ENCODE results near the gene BPNT1. TPM values are rescaled to one million over a fixed set of nuclear protein-coding genes. Genes with fewer than 3 reads are reported as not detected.

BPNT1 gene, protein sequence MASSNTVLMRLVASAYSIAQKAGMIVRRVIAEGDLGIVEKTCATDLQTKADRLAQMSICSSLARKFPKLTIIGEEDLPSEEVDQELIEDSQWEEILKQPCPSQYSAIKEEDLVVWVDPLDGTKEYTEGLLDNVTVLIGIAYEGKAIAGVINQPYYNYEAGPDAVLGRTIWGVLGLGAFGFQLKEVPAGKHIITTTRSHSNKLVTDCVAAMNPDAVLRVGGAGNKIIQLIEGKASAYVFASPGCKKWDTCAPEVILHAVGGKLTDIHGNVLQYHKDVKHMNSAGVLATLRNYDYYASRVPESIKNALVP
- 18.1 and 34.7 TPM in 2 replicates for total RNA-seq

DNA sequence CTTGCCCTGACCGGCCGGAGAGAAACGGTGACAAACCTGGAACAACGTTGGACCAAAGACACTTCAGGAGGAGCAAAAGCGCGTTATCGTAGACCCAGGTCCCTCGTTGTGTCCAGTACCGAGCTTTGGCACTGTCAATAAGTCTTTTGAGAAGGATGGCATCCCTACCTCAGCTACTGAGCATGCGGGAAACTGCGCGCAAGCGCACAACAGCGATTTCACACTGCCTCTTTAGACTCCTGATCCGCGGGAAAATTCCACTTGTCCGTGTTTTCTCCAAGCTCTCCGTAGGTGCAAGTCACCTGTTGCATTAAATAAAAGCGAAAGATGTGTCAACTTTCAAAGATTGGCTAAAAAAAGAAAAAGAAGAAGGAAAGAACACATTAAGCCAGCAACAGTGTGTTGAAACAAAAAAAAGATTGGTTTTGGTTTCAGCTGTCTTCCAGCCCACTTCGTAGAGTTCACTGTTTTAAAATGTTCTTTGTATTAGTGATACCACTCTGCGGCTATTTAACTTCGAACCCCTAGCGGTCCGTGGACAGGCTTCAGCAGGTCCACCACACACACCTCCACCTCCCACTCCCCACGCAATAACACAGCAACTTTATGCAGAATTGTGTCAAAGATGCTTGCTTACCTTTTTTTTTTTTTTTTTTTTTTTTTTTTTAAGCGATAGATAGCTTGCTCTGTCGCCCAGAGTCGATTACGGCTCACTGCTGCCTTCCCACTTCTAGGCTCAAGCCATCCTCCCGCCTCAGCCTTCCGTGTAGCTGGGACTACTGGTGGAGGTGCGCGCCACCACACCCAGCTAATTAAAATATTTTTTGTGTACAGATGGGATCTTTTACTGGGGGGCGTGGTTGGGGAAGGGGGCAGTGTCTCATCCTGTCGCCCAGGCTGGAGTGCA, at the start of gene BPNT1:
TSS of gene BPNT1 (minus strand) at position 139 of the 907 bp plus-strand sequence. CDS start 9,942 bp downstream, outside the sequence.

DNA sequence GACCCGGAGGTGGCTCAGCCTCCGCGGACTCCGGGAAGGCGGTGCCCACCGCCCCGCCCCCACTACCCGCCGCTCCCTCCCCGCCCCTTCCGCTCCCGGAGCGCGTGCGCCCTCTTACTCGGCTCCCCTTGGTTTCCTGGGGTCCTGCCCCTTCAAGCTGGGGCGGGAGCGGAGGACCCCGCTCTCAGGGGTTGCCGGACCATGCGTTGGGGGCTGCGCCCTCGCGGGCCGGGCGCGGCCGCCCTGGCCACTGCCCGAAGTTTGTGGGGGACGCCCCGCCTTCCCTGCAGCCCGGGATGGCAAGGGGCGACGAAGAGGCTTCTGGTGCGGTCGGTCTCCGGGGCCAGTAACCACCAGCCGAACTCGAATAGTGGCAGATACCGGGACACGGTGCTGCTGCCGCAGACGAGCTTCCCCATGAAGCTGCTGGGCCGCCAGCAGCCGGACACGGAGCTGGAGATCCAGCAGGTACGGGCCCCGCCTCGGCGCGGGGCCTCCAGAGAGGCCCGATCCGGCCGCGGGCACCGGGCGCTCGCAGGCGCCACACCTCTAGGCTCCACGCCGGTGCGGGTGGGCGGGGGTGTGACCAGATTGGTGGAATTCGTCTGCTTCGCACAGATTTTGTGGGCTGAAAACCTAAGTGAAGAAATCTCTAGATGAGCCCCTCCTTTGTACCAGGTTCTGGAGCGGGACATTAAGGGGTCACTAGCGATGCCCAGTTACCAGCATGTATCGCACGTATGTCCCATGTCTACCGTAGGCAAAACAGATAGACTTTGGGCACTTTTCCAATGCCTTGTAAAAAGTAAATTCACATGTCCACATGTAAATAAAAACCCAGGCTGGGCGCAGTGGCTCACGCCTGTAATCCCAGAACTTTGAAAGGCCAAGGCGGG, 4.7 kb upstream of the BPNT1 start, which contains the start of gene IARS2:
TSS of gene IARS2 (plus strand) at position 117 of the 896 bp plus-strand sequence. CDS start at position 202, 85 bp downstream.

DNA sequence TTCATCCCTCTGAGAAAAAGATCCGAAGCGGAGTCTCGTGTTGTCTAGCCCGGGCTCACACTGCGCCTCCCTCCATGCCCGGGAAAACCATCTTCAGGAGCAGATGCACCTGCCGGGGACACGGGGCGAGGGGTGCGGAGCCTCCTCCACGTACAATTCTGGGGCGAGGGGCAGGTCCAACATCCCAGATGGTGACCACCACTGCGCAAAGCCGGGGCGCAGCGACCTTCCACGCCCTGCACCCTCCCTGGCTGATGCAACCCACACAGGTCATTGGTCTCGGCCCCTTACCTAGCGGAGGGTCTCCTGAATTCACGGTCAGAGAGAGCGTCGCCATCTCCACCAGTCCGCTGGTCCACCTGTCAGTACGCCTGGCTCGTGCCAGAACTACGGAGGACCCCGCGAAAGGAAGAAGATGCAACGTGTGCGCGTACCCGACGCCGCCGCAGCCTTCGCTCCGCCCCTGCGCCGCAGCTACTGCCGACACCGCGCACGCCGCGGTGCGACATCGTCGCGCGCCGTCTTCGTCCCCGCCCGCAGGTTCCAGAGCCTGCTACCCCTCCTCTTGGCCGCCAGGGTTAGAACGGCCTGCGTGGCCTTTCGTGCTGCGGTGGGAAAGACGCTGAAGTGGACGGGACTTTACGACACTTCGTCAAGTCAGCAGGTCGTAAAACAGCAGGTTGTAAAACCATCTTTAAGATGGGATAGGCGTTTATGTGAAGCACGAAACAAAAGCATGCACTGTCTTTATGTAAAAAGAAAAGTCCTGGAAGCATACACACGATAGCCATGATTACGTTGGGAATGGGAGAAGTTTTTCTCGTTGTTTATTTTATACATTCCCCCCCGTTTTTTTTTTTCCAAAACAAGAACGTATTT, 43.3 kb downstream of the BPNT1 start, which contains the start of gene EPRS1:
TSS of gene EPRS1 (minus strand) at position 454 of the 879 bp plus-strand sequence. CDS start at position 337, 117 bp downstream.

Other genes starting within 250 kb of the BPNT1 start
- not detected in 2 replicates for gene SLC30A10, start 161.2 kb downstream of the BPNT1 start, total RNA-seq
- 91.6 and 146 TPM in 2 replicates for gene EPRS1, start 43.3 kb downstream of the BPNT1 start, total RNA-seq
- gene IARS2, start 4.3 kb upstream of the BPNT1 start, total RNA-seq = 80.1 and 96.7 TPM in 2 replicates
- 20.7 and 43.7 TPM in 2 replicates for gene RAB3GAP2, start 182.7 kb upstream of the BPNT1 start, total RNA-seq